ENCODE results near the gene SLC4A1AP.

SLC4A1AP gene

GRCh38 chr2:27741673-27742072 lies 78.0 kb downstream of the SLC4A1AP start:
- no peak for DNase-seq (ENCODE audit: low read depth, low spot score)

- no peak for DNase-seq (ENCODE audit: low read depth, low spot score)
Observed at GRCh38 chr2:27742571-27742970, 78.9 kb downstream of the SLC4A1AP start.

All from iPS DF 19.7 (cell line).